Measurements from ENCODE around the gene IGF2BP3. TPM values are rescaled to one million over a fixed set of nuclear protein-coding genes. Genes with fewer than 3 reads are reported as not detected.

IGF2BP3 gene
- total RNA-seq, 1 donor from 2014 or later: 84.1 TPM

- DNase-seq: no peak
These were observed 209.9 kb downstream of the IGF2BP3 start for GRCh38 chr7:23260371-23260770.

Small RNAs within 50 kb of the gene (small RNA-seq; reads per million reads assigned to genes)
- gene AC079780.1 (0.26 reads per million), gene RF00019 (not detected), gene RNU7-143P (not detected), gene SNORD65C (0.20 reads per million)

Other genes with a start within 250 kb of the IGF2BP3 start
- gene GPNMB, start 223.7 kb downstream of the IGF2BP3 start, total RNA-seq: 5.3 TPM
- 27.5 TPM for gene MALSU1, start 171.2 kb downstream of the IGF2BP3 start, total RNA-seq
- gene TRA2A, start 61.5 kb upstream of the IGF2BP3 start, total RNA-seq: 68.0 TPM
- gene CCDC126, start 126.9 kb upstream of the IGF2BP3 start, total RNA-seq: 67.1 TPM
- gene FAM221A, start 209.7 kb upstream of the IGF2BP3 start, total RNA-seq: 16.4 TPM
- 38.8 TPM for gene STK31, start 239.7 kb upstream of the IGF2BP3 start, total RNA-seq